GM18498 (cell line): ENCODE results near the gene EPHB2.

Experiments
- ATAC-seq: cut with Tn5 transposase; IDR thresholded peaks from one replicate; pipeline ENCODE4 v1.9.1; 2021; ENCODE audit warnings: mild to moderate bottlenecking, moderate library complexity; ENCODE audit not compliant: unreplicated experiment

EPHB2 gene

DNA sequence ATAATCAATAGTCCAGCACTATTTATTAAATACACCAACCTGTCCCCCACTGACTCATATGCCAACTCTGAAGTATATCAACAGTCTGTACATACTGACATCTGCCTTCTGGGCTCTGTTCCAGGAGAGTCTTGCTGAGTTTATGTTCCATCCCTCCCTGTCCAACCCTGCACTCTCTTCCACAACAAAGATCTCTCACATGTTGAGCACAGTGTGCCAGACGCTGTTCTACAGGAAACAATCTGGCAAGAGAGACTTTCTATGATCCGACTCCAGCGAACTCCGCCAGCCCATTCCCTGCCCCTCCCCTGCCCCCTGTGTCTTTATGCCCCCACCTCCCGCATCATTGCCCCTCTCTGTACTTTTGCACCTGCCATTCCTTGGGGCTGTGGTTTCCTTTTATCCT is 258.7 kb downstream of the EPHB2 start:
- ATAC-seq, result no peak

DNA sequence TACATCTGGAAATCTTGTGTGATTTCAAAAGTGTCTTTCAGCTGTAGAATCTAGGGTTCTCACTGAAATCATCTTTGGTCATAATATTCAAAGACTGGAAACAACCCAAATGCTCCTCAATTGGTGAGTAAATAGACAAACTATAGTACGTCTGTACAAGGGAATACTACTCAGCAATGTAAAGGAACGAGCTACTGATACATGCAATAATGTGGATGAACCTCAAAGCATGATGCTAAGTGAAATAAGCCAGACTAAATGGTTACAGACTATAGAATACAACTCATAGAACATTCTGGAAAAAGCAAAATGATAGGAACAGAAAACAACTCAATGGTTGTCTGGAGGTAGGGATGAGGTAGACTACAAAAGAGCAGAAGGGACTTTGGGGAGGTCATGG is 259.5 kb downstream of the EPHB2 start:
- ATAC-seq, result no peak
